Immature natural killer cell (primary cell): ENCODE data around the gene TMC7. TPM values are rescaled to one million over a fixed set of nuclear protein-coding genes. Genes with fewer than 3 reads are reported as not detected.

Source experiments
- DNase-seq, 3 donors: peaks; one replicate each; pipeline ENCODE4 v3.0.0; 2022; ENCODE audit warnings: mixed read lengths in 1 of 3
- H3K27ac Mint-ChIP-seq, 6 donors: one replicate each; pipeline ENCODE4 v1.8.0; 2020; ENCODE audit warnings: mixed read lengths in 6 of 6, mild to moderate bottlenecking in 5 of 6, inconsistent platforms in 4 of 6, moderate library complexity in 3 of 6
- H3K27me3 Mint-ChIP-seq, 3 donors: one replicate each; pipeline ENCODE4 v1.8.0; 2020 to 2021; ENCODE audit warnings: low read depth in 3 of 3, mild to moderate bottlenecking in 3 of 3, mixed read lengths in 3 of 3, moderate library complexity in 3 of 3, inconsistent platforms in 1 of 3
- H3K36me3 Mint-ChIP-seq, 3 donors: one replicate each; pipeline ENCODE4 v1.8.0; 2020; ENCODE audit warnings: mixed read lengths in 3 of 3, inconsistent platforms in 2 of 3, mild to moderate bottlenecking in 2 of 3
- H3K4me1 Mint-ChIP-seq, 2 donors: one replicate each; pipeline ENCODE4 v1.8.0; 2020; ENCODE audit warnings: inconsistent platforms in 2 of 2, mild to moderate bottlenecking in 2 of 2, mixed read lengths in 2 of 2, moderate library complexity in 1 of 2
- H3K4me3 Mint-ChIP-seq, 5 donors: one replicate each; pipeline ENCODE4 v1.8.0; 2020; ENCODE audit warnings: mild to moderate bottlenecking in 5 of 5, mixed read lengths in 5 of 5, inconsistent platforms in 3 of 5, moderate library complexity in 3 of 5
- H3K9me3 Mint-ChIP-seq, 6 donors: one replicate each; pipeline ENCODE4 v1.8.0; 2020; ENCODE audit warnings: mild to moderate bottlenecking in 6 of 6, mixed read lengths in 6 of 6, inconsistent platforms in 4 of 6, moderate library complexity in 3 of 6
- polyA plus RNA-seq, 3 donors: library from polyadenylated mRNA; unstranded; fragments of 300-500 nt; fragmentation: Illumina TruSeq; gene quantifications; one replicate each; pipeline ENCODE4 v1.2.3, GENCODE V29; 2021

Gene TMC7
- polyA plus RNA-seq, 3 donors from 2014 or later, result not detected

GRCh38 chr16:19112099-19112407 lies 128.3 kb downstream of the TMC7 start:
- Mint-ChIP-seq H3K27ac (no peak overlapping the region), H3K4me3 (no peak overlapping the region), H3K4me1 (peaks cover 0 to 2% of the 10 kb centered on the region in 2 donors), H3K36me3 (no peaks in the 10 kb centered on the region), H3K9me3 (no peaks in the 10 kb centered on the region), H3K27me3 (peaks cover 0 to 7% (median 4%) of the 10 kb centered on the region in 3 donors)
- no peak for DNase-seq

Other genes with a start within 250 kb of the TMC7 start
- 1,000 to 10,000 TPM in 2 of 3 donors, 100 to 1,000 TPM in 1; 767 to 2,522 (median 1,576) TPM for gene RPS15A, start 193.6 kb upstream of the TMC7 start, polyA plus RNA-seq
- gene ARL6IP1, start 182.4 kb upstream of the TMC7 start, polyA plus RNA-seq, result 100 to 1,000 TPM; 267 to 497 (median 308) TPM
- 10 to 100 TPM in 1 of 3 donors, 1 to 10 TPM in 2; 5.2 to 28.1 (median 7.9) TPM for gene SMG1, start 57.5 kb upstream of the TMC7 start, polyA plus RNA-seq
- gene COQ7, start 83.7 kb downstream of the TMC7 start, polyA plus RNA-seq, result 10 to 100 TPM; 14.3 to 16.6 (median 14.8) TPM
- gene ITPRIPL2, start 130.0 kb downstream of the TMC7 start, polyA plus RNA-seq, result under 1 TPM in 2 of 3 donors, not detected in 1; 0.59 to 0.90 TPM
- not detected for gene SYT17, start 184.3 kb downstream of the TMC7 start, polyA plus RNA-seq